GM12892 (cell line): Measurements from ENCODE around the gene CFAP69.

Source experiments
- POLR2A ChIP-seq: IDR thresholded peaks from 2 replicates; pipeline ENCODE4 v1.6.1; 2011; ENCODE audit warnings: low read depth, low read length, control low read depth
- POLR2AphosphoS5 ChIP-seq: IDR thresholded peaks from 2 replicates; pipeline ENCODE4 v1.6.1; 2011; ENCODE audit warnings: low read depth, low read length, control low read depth

DNA sequence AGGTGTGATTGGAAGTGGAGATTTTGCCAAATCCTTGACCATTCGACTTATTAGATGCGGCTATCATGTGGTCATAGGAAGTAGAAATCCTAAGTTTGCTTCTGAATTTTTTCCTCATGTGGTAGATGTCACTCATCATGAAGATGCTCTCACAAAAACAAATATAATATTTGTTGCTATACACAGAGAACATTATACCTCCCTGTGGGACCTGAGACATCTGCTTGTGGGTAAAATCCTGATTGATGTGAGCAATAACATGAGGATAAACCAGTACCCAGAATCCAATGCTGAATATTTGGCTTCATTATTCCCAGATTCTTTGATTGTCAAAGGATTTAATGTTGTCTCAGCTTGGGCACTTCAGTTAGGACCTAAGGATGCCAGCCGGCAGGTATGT is 19.8 kb upstream of the CFAP69 start:
- TF ChIP-seq POLR2AphosphoS5 (no peak), POLR2A (no peak)
